Epidermal melanocyte (primary cell): ENCODE results near the gene ALDH1L1.

Source experiments
- DNase-seq: peaks from one replicate; pipeline ENCODE4 v3.0.0; 2011; ENCODE audit warnings: low spot score; ENCODE audit not compliant: insufficient read length

ALDH1L1 gene

DNA sequence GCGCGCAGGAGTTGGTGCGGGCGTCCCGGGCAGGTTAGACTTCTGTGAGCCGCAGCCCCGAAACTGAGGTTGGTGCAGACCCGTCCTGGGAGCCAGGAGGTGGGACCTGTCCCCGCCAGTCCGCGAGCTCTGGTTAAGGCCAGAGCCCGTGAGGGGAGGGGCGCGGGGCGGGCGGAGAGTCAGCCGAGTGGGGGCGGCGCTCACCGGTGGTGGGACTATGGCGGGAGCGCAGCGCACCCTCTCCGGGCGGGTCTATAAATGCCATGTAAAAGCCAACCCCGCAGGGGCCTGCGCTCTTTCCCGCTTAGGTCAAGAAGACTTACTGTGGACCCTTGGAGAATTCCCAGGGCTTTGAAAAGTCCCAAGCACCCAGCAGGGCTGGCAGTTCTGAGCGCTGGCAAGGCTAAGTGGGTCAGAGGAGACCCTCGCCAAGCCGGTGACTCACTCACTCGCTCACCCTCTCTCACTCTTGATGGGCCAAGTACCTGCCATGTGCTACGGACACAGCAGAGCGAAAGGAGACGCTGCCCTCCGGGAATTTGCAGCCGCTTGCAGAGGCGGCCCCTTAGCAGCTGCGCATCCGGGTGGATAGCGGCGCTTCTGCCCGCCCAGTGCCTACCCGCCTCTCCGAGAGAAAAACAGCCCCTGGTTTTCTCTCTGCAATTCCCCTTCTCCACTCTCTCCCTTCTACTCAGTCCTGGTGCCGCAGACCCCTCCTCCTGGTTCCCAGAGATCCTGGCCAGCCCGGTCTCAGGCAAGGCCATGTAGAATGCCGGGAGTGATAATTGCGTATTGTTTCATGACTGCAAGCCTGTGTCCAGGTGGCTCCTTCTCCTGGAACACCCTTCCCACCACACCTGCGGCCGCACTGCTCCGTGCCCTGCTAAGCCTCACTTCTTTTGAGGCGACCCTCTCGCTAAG, at the start of gene ALDH1L1:
Gene ALDH1L1 (minus strand): TSS at position 110 of the 921 bp plus-strand sequence. CDS start 19,607 bp downstream, outside the sequence.
- no peak for DNase-seq

DNA sequence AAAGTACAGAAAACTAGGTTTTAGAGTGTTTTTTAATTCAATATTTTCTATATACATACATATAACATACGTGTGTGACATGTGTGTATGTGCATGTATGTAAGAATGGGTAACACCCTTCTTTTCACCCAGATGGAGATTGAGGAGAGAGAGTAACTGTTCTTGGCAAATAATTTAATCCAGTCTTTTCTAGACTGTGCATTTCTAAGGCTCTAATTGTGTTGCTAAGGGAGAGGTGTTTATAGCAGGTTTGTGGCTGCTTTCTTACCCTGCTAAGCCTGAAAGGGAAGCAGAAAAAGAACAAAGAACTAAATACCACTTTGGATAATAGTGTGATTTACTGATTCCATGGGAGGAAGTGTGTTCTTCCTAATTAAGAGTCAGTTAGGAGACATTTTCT, 46.0 kb upstream of the ALDH1L1 start:
- DNase-seq: no peak

DNA sequence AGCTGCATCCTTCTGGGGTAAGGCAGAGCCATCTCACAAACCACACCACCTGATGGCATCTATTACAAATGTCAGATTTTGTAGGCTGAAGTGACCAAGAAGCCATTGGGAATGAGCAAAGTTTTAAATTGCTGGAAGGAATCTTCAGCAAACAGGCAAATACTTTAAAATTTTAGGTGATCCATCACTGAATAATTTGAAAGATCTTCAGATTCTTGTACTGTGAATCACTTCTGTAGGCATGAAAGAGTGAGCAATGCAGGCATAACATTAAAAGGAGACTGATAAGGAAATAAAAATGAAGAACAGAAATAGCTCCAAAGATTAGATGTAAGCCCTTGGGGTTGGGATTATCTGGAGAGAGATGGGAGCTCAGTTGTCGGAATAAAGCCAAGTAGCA, 36.0 kb upstream of the ALDH1L1 start:
- DNase-seq: no peak

DNA sequence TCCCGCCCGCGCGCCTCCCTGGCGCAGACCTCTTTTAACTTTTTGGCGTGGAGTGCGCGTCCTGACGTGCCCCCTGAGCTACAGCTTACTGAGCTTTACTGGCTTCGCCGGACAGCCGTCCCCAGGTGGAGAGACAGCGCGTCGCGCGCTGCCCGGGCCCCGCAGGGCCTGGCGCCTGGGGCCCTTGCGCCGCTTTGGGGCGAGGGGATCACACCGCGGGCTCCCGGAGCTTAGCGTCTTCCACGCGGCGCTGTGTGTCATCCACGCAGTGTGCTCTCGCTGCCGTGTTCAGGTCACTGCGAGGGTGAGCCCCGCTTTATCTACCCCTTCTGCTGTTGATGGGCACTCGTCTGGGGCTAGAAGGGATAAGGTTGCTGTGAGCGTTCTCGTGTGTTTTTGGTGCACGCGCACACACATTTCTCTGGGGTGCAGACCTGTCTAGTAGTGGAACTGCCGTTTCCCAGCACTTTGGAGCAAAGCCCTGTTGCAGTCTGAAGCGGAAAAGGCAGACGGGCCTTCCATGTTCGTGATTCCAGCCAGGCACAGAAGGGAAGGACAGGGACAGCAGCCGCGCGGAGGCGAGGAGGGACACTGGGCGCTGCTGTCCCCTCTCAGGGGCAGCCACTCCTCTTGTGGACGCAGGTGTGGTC, 33.1 kb upstream of the ALDH1L1 start:
- no peak for DNase-seq

DNA sequence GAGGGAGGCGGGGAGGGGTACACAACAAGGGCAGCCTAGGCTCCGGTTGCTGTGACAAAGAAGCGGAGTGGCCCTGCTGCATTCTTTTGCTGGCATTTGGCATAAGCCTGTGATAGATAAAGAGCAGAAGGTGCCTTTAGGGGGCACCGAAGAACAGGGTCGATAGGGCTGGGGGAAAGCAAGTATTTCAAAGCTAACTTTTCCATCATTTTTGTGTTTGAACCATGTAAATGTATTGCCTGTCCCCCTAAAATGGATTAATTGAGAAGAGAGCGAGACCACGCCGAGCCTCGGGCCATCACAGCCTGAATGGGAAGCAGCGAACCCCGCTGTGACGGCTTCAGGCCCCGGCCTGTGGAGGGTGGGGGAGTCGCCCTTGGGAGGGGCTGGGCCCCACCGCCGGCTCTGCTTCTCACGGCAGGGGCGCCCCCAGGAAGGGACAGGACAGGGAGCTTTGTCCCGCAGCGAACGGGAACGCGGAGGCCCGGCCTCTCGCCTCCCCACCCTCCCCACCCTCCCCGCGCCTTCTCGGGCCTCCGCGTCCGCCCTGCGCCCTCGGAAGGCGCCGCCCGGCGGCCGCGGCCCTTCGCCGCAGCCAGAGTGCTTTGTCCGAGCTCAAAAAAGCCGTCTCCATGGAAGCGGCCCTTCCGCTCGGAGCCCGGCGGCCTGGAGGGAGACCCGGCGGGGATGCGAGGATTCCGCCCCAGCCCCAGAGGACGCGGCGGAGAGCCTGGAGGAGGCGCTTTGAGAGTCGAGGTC, 32.4 kb upstream of the ALDH1L1 start:
- DNase-seq: no peak

DNA sequence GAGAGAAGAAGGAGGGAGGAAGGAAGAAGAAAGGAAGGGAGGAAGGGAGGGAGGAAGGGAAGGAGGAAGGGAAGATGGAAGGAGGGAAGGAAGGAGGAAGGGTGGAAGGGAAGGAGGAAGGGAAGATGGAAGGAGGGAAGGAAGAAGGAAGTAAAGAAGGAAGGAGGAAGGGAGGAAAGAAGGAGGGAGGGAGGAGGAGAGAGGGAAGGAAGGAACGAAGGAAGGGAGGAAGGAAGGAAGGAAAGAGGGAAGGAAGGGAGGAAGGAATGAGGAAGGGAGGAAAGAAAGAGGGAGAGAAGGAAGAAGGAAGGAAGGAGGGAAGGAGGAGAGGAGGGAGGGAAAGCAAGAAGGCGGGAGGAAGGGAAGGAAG, 31.8 kb upstream of the ALDH1L1 start:
- DNase-seq: no peak

DNA sequence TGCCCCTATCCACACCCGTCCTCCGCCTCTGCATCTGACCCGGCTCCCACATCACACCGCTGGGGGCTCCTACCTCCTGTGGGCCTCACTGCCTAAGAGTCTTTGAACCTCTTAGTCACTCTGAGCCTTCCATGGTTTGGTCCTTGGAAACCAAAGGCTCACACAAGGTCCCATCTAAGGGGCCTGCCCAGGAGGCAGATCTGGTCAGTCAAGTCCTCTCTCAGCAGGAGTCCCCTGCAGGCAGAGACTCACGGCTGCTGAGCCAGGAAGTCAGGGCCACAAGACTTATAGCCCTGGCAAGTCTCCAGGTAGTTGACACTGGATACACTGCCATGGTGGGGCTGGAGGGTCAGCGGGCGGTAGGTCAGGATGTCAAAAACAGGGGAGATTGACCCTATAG, 31.2 kb upstream of the ALDH1L1 start:
- no peak for DNase-seq

DNA sequence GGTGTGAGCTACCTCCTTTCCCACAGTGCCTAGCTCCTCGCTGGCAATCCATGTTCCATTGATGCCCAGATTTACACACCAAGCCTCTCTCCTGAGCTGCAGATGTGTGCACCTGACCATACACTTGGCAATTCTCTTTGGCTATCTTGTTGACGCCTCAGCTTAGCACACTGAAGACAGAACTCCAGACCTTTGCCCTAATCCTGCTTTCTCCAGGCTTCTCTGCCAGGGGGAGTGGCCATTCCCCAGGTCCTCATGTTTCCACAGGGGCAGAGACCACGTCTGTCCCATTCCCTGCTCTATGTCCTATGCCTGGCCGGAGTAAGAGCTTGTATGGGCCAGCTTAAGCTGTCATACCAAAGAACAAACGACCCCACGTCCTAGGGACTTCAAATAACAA, 30.2 kb upstream of the ALDH1L1 start:
- no peak for DNase-seq

DNA sequence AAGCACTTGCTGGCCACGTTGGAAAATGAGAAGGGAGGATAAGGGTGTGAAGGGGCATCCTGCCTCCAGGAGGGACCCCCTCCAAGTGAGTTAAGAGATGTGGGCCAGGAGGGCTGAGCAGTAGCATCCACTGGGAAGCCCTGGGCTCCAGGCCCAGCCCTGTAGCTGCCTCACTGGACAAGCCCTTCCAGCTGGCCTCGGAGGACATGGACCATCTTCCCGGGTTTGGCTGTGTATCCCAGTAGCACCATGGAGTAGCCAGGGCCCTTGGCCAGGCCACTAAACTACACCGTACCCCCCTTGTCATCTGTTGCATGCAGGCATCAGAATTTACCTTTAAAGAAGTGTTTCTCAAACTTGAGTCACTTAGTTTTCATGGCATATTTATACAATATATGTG, 29.4 kb upstream of the ALDH1L1 start:
- no peak for DNase-seq

DNA sequence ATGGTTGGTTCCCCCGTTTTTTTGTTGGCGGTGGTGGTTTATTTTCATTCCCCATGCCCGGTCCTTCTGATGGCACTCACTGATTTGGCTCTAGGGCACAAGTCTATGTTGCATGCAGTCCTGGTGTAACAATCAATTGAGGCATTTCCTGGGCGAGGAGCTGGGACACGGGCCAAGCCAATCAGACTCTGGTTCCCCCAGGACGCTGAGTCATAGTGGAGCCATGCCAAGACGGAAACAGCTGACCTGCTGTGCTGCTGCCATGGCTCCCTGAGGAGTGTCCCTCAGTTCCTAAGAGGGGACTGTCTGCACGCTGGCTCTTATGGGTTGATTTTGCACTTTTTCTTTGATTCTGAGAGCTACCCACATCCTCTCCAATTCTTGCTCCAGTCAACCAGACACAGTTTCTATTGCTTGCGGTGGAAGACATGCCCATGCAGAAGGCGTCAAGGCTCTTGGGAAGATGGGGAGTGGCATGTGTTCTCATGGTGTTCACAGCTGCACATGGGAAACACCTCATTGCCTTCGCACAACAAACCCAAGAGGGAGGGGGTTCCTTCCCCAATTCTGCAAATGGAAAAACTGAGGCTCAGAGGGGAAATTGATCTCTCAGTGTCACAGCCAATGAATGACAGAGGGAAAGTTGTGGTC, 28.3 kb upstream of the ALDH1L1 start:
- DNase-seq: peak; percentile 71

DNA sequence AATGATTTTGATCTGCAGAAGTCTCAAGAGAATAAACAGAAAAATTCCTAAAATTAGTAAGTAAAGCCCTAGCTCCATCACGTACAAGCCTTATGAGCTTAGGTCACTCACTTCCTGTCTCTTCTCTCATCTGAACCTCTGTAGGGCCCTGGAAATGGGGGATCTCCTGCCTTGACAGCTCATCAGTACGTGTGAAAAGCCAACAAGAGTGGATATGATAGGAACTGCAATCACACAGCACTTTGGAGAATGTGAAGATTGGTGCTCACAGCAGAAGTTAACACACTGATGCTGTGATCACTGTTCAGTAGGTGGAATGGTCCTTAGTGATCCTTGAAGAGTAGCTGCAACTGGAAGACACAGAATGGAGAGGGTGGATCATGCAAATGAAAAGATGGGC, 27.8 kb upstream of the ALDH1L1 start:
- no peak for DNase-seq

DNA sequence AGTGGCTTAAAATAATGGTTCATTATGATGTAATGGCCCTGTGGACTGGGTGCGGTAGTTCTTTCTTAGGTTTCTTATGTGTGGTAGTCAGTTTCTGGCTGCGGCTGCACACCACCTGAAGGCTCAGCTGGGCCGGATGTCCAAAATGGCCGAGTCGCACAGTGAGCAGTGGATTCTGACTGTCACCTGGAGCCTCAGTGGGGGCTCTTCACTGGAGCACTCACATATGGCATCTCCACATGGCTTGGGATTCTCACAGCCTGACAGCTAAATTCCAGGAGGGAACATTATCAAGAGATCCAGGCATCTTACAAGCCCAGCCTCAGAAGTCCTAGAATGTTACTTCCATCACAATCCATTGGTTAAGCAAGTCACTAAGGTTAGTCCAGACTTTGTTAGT, 26.8 kb upstream of the ALDH1L1 start:
- no peak for DNase-seq

DNA sequence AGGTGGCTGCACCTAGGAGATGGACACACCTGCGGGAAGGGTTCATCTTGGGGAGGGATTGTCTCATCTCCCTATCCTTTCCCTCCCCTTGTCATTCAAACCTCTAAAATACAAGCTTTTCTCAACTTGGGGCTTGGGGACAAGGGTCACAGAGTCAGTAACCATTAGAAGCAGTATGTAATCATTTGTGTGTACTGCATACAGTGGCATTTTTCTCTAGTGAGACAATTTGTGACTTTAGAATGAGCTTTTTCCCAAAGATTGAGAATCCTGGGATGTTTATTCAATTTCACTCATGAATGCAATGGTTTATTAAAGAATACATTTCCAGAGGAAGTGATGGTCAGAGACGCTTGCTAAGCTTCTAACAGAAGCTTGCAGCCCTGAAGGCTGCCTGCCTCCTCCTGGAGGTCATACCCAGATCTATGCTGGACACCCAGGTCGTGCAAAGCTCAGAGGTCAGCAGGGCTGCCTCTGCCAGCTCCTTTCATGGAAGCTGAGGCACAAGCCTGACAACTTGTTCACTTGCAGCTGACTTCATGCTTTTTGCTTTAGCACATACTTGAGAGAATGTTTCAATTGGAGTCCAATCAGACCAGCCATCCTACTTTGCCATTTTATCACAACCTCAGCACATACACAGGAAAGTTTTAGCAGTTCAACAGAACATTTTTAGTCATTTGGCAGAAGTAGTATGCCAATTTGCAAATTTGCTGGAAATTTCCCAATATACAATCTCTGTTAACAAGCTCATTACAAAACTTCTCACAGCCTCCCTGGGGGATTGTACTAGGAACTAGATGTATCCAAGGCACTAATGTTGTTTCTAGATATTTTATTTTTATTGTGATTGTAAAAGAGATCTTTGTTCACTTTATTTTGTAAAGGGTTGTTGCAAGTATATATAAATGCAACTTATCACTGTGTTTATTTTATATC, 25.6 kb upstream of the ALDH1L1 start:
- no peak for DNase-seq

DNA sequence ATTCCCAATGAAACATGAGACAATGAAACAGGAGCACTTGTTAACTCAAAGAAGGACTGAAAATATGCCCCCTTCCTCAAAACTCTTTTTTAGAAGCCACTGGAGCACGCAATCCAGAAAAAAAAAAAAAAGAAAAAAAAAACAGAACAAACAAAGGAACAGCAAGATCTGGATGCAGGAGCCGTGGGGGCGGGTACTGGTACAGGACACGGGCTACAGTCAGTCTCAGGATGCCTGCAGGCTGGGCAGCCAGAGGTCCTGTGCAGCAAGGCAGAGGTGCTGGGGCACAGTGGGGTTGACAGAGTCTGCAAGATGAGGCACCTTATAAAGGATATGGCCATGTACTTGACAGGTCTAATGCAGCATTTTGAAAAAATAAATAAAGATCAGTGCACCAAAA, 22.3 kb upstream of the ALDH1L1 start:
- DNase-seq: no peak

DNA sequence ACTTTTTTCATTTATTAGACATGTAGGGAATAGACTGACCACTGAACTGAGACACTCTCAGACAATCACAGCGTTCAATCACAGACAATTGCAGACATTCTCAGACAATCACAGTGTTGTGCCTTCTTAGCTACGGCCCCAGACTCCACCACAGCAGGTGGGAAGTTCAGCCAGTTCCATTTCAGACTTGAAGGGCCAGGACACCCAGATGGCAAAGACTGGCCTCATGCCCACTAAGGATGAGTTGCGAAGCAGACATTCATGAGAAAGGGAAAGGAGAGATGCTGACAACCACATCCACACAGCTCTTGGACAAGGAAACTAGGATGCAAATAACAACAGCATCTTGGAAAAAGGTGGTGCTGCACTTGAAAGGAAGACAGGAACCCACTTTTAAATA, 21.9 kb upstream of the ALDH1L1 start:
- DNase-seq: no peak

DNA sequence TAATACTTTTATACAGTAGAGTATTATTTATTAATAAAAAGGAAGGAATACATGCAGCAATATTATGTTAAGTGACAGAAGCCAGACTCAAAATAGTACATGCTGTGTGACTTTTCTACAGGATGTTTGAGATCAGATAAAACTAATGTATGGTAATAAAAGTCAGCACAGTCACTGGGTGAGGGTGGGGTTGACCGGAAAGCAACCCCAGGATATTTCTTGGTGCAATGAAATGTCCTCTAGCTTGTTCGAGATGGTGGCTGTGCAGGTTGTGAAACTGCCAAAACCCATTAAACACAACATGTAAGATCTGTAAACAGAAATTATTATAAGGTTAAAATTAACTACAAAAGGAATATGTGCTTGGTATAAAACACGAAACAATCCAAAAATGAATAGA, 20.8 kb upstream of the ALDH1L1 start:
- no peak for DNase-seq

DNA sequence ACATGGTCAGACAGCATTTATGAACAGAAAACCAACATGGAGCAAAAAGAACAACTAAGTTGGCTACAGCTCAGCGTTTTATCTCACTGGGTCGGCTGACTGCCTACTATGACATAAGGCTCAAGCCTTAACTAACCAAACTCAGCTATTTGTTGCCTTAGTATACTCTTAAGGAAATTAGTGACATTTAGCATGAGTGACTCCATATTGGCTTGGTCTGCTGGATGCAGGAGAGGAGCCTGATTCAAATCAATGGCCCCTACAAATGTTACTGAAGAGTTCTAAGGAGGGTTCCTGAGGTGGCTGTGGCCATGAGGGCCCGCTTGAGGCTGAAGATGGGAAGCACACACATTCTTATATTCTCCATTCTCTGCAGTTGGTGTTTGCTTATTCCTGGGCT, 20.1 kb upstream of the ALDH1L1 start:
- DNase-seq: no peak

DNA sequence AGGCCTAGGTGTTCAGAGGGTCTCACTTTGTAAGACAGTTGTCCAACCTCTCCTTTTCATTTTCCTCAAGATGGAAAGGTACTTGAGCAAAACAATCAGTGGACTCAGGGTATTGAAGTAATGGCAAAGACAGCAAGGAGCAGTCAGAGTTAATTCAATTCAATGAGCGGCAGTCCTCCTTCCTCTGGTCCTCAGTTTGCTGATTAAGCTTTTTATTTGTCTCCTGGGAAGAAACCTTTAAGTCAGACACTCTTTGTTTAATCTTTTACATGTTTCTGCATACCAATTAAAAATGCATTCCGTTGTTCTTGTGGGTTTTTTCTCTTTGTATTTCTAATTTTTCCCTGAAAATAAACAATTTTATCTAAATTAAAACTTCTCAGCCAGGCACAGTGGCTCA, 18.9 kb upstream of the ALDH1L1 start:
- no peak for DNase-seq

DNA sequence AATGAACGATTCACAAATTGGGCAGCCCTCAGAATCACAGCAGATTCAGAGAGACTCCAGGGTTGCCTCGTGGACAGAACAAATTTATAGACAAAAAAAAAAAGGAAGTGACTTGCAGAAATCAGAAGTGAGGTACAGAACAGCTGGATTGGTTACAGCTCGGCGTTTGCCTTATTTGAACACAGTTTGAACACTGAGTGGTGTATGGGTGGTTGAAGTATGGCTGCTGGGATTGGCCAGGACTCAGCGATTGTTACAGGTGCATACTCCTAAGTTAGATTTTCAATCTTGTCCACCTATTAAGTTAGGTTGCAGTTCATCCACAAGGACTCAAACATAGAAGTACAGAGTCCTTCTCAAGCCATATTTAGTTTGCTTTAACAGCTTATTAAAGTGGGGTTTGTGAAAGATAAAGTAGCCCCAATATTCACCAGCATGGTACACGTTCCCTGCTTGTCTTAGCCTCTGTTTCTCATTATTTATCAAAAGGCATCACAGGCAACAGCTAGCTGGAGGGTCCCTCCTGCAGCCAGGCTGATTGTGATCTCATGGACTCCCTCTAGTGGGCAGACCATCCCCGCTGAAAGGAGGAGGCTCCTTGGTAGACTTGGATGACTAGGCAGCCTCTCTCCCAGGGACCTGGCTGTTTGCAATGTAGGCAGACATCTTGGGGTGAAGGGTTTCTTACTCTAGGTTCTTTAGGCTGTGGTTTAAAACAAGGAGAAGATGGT, 17.6 kb upstream of the ALDH1L1 start:
- DNase-seq: peak; percentile 63

DNA sequence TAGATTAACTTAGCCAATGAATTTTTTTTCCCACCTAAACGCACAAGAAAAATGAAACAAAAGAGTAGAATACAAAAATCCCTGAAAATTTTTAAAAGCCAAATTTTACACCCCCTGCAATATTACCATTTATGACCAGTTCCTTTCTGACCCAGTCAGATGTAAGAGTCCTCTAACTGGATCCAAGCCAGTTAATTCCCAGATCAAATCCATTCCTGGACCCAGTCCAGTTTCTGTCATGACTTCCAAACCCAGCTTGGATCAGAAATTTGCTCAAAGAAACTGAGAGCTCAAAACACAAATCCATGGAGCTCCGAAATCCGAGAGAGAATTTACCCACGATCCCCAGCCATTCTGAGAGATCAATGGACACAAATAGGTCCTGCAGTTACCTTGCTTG, 17.0 kb upstream of the ALDH1L1 start:
- no peak for DNase-seq
